ENCODE measurements around the gene KCNMA1.
"Not testable (repeated sequence)": the region's sequence is repeated elsewhere in the genome, so short reads cannot be mapped to it uniquely, and the experiment has no call there.

The KCNMA1 gene

DNA sequence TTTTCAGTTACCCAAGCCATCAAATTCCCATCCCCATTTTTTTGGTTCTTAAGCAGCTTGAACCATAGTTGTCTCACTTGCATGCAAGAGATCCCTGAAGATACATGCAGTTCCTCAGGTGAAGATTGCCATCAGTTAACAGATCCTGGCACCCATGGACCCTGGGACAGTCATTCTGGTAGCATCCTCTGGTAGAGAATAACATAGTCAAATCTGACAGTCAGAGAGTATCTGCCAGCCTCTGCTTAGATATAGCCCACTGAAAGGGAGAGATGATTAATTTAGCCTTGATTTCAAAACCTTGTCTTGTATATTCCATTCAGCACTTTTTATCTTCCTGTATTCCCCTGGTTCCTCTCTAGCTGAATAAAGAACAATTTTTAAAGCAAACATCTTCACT is 280.4 kb downstream of the KCNMA1 start:
- no peak for DNase-seq

DNA sequence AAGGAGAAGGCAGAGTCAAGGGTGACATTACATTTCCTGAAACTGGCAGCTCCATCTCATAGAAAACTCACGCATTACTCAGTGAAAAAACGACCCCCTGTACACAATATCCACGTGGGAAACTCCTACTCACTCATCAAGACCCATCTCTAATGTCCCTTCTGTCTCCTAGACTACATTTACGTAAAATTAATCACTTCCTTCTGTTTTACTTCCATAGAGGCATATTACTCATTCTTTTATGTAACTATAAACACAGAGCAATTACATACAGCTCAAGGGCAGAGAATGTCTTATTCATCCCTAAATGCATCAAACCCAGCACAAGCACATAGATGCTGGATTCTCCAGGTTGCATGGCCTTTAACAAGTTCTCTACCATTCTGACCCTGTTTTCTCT is 281.8 kb downstream of the KCNMA1 start:
- DNase-seq: no peak

DNA sequence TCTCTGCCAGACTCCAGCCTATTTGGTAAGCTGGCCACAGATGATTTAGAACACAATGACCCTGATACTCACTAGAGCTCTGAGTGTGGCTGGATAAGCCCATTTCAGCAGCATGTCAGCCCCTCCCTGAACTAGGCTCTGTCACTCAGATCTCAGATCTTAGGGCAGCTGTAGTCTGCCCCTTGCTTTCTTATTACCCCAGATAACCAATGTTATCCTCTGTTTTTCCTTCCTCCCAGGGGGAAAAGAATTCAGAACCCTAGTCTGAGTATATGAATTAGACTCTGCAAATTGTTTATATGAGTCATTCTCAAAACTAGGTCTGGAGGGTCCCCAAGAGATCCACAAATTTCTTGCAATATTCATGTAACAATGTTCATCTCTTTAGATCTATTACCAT is 286.2 kb downstream of the KCNMA1 start:
- no peak for DNase-seq

DNA sequence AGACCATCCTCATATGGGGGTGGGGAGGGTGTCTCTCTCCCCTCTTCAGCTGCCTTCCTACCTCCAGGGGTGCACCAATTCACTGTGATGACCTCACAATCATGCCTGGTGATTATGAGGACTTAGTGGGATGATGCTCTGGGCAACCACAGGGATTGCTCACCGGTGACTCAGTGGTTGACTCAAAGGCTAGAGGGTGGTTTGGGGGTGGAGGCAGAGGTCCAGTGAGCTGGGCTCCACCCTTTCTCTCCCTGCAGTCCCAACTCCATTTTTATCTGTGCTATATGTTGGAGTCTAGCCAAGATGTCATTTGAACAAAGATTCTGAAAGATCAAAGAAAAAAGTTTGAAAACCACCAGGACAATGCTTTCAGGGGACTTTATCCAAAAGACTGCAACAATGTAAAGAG is 286.9 kb downstream of the KCNMA1 start:
- DNase-seq: no peak

DNA sequence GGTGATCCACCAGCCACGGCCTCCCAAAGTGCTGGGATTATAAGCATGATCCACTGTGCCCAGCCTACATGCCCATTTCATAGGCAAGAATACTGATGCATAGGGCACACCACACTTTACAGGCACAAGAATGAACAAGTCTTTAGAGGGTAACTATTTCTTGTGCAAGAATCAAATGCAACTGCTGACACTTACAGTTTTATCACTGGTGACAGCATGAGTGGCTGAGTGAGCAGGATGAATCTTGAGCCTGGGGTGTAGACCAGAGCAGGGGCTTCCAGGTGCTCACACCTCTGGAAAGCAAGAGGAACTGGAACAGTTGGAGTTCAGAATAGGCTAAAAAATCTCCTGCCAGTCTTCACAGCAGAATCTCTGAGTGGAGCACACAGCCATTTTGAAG is 287.5 kb downstream of the KCNMA1 start:
- DNase-seq: no peak

DNA sequence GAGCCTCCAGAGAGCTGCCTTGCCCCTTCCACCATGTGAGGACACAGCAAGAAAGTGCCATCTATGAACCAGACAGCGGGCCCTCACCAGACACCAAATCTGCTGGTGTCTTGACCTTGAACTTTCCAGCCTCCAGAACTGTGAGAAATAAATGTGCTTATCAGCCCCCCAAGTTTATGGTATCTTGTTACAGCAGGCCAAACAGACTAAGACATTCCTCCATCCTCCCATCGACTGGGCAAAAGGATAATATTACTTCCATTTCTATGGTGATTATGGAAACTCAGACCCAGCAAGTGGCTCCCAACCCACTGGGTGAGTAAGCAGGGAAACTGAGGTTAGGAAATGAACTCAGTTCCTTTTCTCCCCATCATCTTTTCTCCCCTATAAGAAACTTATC is 288.4 kb downstream of the KCNMA1 start:
- no peak for DNase-seq

DNA sequence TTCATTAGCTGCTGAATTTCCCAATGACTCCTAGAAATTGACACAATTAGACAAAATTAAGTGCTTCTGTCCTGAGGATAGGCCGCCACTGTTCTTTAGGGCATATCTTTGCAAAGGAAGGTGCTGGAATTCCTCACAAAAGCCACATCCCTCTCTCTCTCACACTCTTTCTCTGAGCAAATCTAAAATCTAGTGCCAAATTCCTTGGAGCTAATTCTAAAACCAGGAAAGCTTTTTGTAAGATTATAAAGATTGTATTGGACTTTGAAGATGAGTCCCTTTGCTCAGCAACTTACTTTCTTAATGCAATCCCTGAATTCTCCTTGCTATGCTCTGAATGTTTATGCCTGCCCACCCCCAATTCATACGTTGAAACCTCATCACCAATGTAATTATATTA is 288.9 kb downstream of the KCNMA1 start:
- DNase-seq: no peak

DNA sequence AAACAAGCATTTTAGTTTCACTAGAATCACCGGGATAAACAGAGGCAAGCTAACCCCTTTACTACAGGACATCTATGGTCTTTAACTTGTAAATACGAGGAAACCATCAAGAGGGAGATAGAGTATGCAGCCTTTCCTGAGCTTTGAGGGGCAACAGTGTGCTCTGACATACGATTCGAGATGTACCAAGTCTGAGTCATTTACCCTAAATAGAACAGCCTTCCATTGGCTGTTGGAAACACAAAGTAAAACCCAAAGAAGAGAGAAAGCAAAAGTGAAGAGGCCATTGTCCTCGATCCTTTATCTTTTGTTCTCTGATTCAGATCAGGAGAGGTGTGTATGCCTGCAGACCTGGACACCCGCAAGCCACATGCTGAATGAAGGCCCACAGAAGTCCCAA is 289.5 kb downstream of the KCNMA1 start:
- no peak for DNase-seq

DNA sequence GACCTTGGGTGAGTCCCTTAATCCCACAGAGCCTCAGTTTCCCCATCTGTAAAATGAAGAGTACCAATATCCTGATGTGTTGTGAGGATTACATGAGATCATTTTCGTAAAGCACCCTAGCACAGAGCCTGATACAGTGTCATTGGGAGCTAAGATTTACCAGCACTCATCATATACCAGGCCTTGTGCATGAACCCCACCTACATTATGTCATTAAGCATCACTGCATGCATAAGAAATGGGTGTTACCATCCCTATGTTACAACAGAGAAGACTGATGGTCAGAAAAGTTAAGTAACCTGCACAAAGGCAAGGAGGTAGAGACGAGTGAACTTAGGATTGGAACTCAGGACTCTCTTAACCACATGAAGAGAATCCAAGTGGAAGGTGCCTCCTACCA is 290.6 kb downstream of the KCNMA1 start:
- no peak for DNase-seq

DNA sequence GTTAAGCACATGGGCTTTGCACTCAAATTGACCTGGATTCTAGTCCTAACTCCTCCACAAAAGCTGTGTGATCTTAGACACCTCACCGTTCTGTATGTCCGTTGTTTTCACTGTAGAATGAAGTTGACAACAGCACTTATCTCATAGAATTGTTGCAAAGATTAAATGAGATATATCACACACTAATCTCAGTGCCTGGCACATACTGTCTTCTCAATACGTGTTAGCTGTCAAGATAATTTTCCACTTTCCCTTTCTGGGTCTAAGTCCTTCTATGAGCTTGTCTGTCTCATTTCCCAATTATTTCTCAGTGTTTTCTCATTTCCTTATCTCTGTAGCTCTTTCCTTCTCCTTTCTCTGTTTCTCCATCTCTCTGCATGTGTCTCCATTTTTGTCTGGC is 296.6 kb downstream of the KCNMA1 start:
- DNase-seq: no peak

DNA sequence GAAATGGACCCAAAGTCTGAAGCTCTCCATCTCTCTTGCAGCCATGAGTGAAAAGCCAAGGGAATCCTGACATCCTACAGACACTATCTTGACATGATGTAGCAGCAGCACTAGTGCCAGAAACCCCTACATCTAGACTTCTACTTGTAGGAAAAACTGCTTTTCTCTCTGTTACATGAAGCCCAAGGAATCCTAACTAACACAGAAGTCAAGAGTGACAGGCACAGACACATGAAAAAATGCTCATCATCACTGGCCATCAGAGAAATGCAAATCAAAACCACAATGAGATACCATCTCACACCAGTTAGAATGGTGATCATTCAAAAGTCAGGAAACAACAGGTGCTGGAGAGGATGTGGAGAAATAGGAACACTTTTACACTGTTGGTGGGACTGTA is 297.7 kb downstream of the KCNMA1 start:
- DNase-seq: not testable (repeated sequence)

DNA sequence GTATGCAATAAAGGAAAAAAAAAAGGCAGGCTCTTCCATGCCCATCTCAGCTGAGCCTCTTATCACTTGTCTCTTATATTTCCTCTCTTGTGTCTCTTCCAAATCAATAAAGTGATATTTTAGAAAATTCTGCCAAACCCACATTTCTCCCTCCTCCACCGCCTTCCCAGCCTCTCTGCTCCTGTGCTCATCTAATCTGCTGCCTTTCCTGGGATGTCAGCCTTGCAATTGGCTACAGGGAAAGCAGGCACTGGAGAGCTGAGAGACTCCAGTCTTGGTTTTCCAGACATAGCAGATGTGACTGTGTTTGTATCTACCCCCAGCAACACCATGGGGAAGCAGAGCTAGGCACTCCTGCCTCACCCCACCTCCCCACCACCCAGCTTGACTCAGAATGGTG is 298.4 kb downstream of the KCNMA1 start:
- DNase-seq: no peak

DNA sequence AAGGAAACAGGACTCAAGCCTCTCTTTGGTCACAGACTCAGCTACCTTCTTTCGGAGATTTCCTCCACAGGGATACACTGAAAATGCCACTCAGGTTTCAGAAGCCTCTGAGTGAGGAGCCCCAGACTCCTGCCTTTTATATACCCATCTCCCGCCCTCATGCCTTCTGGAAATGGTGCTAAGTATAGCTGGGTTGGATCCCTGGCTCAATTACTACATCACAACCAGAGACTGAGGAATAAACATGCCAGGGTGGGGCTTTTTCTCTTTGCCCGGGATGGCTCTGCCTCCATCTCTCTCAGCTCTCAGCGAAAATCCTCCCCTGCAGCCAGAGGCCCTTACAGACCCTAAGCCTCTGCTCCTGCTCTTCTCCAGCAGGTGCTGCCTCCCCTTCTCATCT is 299.5 kb downstream of the KCNMA1 start:
- no peak for DNase-seq

DNA sequence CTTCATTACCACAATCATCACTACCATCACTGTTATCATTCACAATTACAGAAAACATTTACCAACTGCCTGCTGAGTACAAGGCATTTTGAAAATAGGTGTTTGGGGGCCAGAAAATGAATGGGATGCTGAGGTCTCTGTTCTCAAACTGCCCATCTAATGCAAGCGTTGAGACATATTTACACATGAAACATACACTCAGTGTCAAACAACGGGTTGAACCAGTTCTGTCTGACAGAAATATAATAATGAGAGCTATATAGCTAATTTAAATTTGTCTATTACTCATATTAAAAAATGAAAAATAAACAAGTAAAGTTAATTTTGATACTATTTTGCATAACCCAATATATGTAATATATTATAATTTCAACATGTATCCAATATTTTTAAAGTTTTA is 303.1 kb downstream of the KCNMA1 start:
- no peak for DNase-seq

DNA sequence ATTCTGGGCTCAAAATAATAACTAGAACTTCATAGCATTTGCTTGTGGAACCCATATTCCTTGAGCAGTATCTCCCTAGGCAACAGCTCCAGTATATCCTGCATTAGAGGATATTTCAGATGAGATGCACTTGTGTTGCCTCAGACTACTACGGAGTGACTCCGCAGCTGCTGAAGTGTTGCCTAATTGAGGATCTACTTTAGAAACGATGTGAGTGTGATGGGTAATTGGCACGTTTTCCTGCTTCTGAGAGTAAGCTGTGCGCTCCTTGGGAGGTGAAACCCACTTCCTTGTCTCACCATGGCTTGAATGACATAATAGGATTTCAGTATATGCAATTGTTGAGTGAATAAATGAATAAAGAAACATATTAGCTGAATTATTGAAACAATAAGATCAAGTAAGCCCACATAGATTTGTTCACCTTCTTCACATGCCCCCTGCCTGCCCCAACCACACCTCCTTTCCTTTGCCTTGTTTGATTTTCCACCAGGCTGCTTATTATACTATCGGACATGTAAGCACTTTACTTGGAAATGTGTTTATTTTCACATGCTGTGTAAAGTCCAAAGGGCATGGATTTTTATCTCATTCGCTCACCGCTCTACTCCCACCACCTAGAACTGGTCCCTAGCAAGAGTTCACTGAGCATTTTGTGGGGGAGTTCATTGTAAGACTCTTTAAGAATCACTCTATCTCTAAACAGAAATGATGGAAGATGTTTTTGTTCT is 303.8 kb downstream of the KCNMA1 start:
- DNase-seq: no peak

DNA sequence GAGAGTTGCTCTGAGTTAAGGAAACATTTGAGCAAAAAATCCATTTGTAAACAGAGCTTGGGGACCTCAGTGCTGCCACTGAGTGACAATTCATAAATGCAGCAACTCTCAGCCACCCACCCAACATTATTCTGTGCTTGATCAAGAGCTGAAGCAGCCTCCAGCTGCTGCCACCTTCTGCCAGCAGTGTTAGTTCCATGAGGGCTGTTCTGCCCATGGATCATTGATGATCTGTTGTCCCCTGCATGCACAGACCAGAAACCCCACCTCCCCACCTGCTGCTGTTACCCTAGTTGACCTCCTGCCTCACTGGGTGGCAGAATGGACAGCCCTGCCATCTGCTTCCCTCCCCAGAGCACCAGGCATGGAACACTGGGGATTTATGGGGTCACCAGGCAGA is 305.4 kb downstream of the KCNMA1 start:
- no peak for DNase-seq

DNA sequence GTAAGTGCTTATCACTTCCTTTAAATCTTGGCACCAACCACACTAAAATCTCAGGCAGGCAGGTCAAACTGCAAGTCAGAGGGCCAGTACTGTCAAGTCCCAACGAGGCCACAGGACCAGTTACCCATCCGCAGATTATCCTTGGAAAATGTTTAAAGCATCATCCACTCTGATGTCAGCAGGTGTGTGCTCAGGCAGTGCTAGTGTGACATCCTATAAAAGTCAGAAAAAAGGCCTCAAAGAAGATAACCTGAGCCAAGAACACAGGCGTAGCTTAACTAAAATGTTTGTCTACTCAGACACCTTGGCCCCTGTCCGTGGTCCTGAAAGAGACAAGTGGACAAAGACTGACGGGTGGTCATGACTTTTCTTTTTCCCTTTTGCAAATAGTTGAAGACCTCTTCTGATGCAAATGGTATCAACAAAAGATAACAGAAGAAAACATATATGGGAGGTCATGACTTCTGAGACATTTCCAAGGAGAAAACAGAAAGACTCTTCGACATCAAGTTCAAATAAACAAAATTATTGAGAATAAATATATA is 309.3 kb downstream of the KCNMA1 start:
- DNase-seq: no peak

DNA sequence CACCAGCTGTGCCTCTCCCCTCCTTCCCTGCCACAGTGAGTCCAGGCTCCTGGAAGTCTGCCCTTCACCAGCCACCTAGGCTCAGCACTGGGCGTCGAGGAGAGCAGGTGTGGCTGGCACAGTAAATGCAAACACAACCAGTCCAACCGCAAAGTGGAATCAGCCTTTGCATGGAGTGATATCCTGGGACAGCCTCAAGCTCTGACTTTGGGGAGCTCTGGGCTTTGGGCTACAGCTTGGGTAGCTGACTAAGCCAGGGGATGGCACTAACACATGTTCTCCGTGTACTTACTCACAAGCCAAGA is 312.4 kb downstream of the KCNMA1 start:
- no peak for DNase-seq

DNA sequence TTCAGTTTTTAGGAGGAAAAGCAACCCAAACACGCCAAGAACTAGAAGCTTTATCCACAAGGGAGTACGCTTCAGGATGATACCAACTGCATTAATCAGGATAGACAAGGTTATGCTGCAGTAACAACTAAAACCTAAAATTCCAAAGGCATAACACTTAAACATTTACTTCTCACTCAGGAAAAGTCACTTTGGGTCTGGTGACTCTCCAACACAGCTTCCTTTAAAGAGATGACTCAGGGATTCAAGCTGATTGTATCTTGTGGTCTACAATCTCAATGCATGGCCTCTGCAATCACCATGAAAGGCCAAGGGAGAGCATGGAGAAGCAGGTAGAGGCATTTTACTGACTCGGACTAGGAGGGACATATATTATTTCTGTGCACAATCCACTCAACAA is 315.8 kb downstream of the KCNMA1 start:
- DNase-seq: no peak

DNA sequence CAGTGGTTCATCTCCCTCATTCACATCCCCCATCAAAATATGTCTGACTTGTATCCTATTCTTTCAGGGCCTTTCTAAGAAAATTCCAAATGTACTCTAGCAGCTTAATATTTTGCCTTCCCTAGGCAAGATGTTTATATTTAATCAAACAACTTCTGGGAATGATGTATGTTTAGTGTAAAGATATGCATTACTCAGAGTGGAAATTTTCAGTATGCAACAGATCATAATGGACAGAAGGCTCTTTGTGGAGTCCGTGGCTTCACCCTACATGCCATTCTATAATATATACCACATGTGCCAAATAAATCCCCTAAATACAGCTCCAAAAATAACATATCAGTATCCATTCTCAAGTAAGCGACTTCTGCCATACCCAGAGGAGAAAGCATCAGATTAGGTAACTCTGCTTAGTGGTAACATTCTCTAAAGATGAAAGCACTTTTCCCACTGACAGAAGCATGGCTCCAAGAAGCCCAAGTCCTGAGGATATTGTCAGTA is 316.6 kb downstream of the KCNMA1 start:
- no peak for DNase-seq

DNA sequence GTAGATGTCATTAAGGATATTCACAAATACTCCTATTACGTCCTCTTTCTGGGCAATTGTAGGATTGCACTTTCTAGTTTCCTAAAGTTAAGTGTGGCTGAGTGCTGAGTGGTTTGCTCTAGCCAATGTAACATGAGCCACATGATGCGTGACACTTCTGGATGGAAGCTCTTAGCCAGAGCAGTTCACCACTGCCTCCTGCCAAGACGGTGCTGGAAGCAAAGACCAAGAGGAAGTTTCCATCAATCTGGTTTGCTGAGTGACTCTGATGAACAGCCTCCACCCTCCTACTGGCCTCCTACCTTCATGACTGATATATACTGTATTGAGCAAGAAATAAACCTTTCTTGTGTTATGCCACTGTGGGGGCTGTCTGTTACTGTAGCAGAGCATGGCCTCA is 318.1 kb downstream of the KCNMA1 start:
- DNase-seq: no peak

DNA sequence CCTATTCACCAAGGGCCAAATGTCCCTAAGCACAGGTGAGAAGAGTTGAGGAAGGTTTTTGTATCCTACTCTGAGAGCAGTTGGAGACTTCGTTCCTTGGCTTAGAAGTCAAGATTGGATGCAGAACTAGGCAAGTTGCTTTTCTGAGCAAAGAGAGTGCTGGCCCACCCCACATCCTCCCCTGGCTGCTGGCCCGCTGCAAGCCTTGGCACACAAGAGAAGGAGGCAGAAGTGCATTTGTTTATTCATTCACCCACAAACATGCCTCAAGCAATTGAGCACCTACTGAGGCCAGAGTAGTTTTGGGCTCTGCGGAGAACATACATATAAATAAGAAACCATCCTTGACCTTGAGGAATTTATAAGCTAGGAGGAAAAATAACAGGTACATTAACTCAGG is 318.9 kb downstream of the KCNMA1 start:
- no peak for DNase-seq

DNA sequence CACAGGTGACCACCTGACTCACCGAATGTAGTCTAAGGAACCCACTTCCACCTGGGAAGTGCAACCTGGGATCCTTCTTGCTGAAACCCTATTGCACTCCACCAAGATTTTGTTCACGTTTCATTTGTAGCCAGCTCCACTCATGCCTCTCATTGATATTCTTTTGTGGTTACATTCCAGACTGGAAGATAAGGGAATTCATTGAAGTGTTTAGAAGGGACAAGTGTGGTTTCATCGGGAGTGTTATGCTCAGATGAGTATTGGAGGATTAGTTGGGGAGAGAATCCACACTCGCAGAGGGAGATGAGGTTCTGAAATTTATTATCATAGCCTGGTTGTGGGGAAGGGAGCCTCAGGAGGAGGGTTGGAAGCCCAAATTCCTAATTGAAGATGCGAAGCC is 320.4 kb downstream of the KCNMA1 start:
- no peak for DNase-seq

DNA sequence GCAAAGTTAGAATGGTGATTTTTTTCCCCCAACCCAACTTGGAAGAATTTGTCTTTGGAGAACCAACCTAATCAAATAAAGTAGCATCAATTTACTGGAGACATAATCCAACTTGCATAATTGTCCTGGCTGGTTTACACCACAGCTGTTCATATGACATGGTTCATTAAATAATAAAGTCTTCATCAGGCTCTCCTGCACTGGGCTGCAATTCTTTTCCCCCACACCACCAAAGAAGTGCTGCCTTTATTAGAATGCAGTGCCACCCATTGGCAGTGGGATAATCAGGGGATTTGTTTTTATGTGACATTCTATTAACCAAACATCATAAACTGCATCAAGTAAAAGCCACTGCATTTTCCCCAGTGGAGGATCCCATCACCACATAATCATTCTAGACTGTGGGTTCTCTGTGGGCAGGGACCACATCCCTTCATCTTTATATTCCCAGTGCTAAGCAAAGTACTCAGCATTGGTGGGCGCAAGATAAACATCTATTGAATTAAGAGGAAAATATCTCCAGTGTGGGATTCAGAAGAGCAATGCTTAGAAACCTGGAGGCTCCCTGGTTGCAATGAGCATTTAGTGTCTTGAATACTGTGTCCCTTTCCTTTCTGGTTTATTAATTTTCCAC is 322.0 kb downstream of the KCNMA1 start:
- no peak for DNase-seq
